Measurements from ENCODE around the gene CCDC122.

The CCDC122 gene

DNA sequence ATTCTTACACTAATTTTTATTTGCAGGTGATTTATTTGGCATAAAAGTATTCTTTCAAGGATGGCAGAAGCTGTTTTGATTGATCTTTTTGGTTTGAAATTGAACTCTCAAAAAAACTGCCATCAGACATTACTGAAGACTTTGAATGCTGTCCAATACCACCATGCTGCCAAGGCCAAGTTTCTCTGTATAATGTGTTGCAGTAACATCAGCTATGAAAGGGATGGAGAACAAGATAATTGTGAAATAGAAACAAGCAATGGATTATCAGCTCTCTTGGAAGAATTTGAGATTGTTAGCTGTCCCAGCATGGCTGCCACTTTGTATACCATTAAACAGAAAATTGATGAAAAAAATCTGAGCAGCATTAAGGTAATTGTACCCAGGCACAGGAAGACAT is 1.4 kb upstream of the CCDC122 start:
- H3K4me3 ChIP-seq (replicated peaks; ENCODE audit: low read depth, low read length) = no peak overlapping the region
- H3K27me3 ChIP-seq (replicated peaks; ENCODE audit: control insufficient read depth, insufficient read depth, low read length) = no peaks in the 10 kb centered on the region
- DNase-seq (ENCODE audit: extremely low read depth, insufficient read length) = no peak
- TF ChIP-seq, protein P1, sequence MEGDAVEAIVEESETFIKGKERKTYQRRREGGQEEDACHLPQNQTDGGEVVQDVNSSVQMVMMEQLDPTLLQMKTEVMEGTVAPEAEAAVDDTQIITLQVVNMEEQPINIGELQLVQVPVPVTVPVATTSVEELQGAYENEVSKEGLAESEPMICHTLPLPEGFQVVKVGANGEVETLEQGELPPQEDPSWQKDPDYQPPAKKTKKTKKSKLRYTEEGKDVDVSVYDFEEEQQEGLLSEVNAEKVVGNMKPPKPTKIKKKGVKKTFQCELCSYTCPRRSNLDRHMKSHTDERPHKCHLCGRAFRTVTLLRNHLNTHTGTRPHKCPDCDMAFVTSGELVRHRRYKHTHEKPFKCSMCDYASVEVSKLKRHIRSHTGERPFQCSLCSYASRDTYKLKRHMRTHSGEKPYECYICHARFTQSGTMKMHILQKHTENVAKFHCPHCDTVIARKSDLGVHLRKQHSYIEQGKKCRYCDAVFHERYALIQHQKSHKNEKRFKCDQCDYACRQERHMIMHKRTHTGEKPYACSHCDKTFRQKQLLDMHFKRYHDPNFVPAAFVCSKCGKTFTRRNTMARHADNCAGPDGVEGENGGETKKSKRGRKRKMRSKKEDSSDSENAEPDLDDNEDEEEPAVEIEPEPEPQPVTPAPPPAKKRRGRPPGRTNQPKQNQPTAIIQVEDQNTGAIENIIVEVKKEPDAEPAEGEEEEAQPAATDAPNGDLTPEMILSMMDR (IDR thresholded peaks at IDR 0.05; ENCODE audit: insufficient read depth, low read length, poor library complexity, severe bottlenecking) = no peak
- no peaks in the 10 kb centered on the region for H3K36me3 ChIP-seq (ENCODE audit: control insufficient read depth, insufficient read depth, low read length)

DNA sequence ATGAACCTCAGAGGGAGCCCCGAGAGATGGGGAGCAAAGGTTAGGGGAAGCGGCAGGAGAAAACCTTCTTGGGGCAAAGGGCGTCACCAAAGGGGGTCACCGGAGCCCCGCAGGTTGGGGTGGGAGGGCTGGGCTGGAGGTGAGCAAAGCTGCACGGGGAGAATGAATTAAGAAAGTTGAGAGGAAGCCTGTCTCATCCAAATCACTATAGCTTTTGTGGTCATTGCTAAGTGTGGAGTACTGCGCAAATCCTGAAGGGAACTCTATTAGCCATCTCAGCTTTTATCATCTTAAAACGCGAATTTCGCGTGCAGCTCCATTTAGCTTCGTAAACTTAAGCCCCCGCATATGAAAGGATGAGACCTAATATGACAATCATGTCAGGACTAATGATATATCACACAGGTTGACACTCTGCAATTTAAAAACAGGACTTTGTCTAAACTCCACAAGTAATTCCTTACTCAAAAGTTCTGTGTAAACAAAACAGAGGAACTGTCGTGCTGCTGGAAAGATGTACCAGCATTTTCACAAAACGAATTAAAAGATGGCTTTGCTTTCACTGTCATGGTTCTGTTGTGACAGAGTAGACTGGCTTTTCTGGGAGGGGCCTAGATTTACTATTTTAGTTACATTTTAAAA is 795 bp upstream of the CCDC122 start:
- no peak for DNase-seq (ENCODE audit: extremely low read depth, insufficient read length)
- Histone ChIP-seq H3K4me3 (replicated peaks; ENCODE audit: low read depth, low read length) (peak overlapping the region; percentile 70), H3K36me3 (ENCODE audit: control insufficient read depth, insufficient read depth, low read length) (no peaks in the 10 kb centered on the region), H3K27me3 (replicated peaks; ENCODE audit: control insufficient read depth, insufficient read depth, low read length) (no peaks in the 10 kb centered on the region)
- TF ChIP-seq, protein P1 (IDR thresholded peaks at IDR 0.05; ENCODE audit: insufficient read depth, low read length, poor library complexity, severe bottlenecking) = no peak

DNA sequence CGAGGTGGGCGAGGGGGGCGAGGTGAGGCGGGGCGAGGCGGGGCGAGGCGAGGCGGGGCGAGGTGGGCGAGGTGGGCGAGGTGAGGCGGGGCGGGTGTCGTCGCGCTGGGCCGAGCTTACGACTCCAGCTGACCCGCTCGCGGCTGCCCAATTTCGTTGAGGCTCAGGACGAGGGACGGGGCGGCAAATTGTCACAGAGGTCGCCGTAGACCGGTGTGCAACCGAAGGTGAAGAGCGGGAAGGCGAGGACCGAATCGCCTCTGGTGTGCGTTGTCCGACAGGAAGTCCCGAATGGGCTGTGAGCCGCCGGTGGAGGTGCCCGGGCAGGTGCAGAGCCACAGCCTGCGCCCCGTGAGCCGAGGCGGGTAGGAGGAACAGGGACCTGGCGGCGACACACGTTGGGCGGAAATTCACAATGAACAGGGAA is 228 bp upstream of the CCDC122 start, which contains the start of gene LACC1:
TSS of gene LACC1 (plus strand) at position 150 of the 427 bp plus-strand sequence. CDS start 1,082 bp downstream, outside the sequence.
- Histone ChIP-seq H3K36me3 (ENCODE audit: control insufficient read depth, insufficient read depth, low read length) (no peaks in the 10 kb centered on the region), H3K27me3 (replicated peaks; ENCODE audit: control insufficient read depth, insufficient read depth, low read length) (no peaks in the 10 kb centered on the region), H3K4me3 (replicated peaks; ENCODE audit: low read depth, low read length) (peak within 1 kb of the TSS; percentile 70)
- DNase-seq (ENCODE audit: extremely low read depth, insufficient read length) = peak; percentile 74
- TF ChIP-seq, protein P1 (IDR thresholded peaks at IDR 0.05; ENCODE audit: insufficient read depth, low read length, poor library complexity, severe bottlenecking) = no peak

DNA sequence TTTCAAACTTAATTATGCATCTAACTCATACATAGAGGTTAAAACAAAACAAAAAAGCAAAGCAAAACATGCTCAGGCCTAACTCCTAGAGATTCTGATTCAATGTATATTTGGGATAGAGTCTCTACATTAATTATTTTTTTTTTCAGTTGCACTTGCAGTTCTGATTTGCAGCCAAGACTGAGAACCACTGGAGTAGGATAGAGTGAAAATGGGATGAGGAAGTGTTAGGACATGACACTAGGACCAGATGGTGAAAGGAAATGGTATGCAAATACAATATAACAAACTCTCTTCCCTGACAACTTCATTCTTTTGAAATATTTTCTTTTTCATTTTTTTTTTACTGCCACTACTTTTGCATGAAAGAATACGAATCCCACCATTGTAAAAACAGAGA is 1.8 kb downstream of the CCDC122 start:
- Histone ChIP-seq H3K27me3 (replicated peaks; ENCODE audit: control insufficient read depth, insufficient read depth, low read length) (no peaks in the 10 kb centered on the region), H3K36me3 (ENCODE audit: control insufficient read depth, insufficient read depth, low read length) (no peaks in the 10 kb centered on the region), H3K4me3 (replicated peaks; ENCODE audit: low read depth, low read length) (no peak overlapping the region)
- TF ChIP-seq, protein P1 (IDR thresholded peaks at IDR 0.05; ENCODE audit: insufficient read depth, low read length, poor library complexity, severe bottlenecking) = no peak
- DNase-seq (ENCODE audit: extremely low read depth, insufficient read length) = peak; percentile 2

DNA sequence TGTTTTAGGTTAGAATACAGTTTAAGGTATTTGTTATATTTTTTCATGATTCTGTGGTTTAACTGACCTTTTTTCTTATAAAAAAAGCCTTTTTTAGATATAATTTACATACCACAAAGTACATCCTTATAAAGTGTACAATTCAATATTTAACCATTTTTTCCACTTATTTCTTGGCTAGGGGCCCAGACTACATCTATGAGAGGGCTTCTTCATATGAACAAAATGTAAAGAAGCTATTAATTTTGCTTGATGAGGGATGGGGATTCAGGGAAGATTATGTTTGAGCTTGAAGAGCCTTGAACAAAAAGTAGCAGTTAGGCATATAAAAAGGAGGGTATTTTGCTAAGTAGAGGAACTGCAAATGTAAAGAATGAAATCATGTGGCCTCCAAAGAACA is 2.2 kb downstream of the CCDC122 start:
- no peak overlapping the region for H3K4me3 ChIP-seq (replicated peaks; ENCODE audit: low read depth, low read length)
- no peak for DNase-seq (ENCODE audit: extremely low read depth, insufficient read length)

More for the DNA sequence above, 2.2 kb downstream of the CCDC122 start:
- TF ChIP-seq, protein P1 (IDR thresholded peaks at IDR 0.05; ENCODE audit: insufficient read depth, low read length, poor library complexity, severe bottlenecking) = no peak
- H3K36me3 ChIP-seq (ENCODE audit: control insufficient read depth, insufficient read depth, low read length) = no peaks in the 10 kb centered on the region
- H3K27me3 ChIP-seq (replicated peaks; ENCODE audit: control insufficient read depth, insufficient read depth, low read length) = no peaks in the 10 kb centered on the region

Measured in GM06990 (cell line).